H1 (cell line): Measurements from ENCODE around the gene MARS1. TPM values are rescaled to one million over a fixed set of nuclear protein-coding genes. Genes with fewer than 3 reads are reported as not detected.

Experiments
- CTCF ChIA-PET: fragments of 300-600 bp; sonication (Branson Sonifier 250); formaldehyde crosslinking; loops from one replicate; lab custom pipeline; 2021; ENCODE audit not compliant: partially characterized antibody; lab: Charles Lee
- POLR2A ChIA-PET: fragments of 300-600 bp; sonication (Branson Sonifier 250); formaldehyde crosslinking; loops from one replicate; lab custom pipeline; 2021; ENCODE audit warnings: inconsistent platforms; ENCODE audit not compliant: partially characterized antibody; lab: Charles Lee
- DNase-seq, 2 experiments: peaks; one replicate each; pipeline versions ENCODE4 v3.0.0 to v3.0.0-alpha.2; 2010 to 2022; ENCODE audit warnings: low spot score in 2 of 2, low read depth in 1 of 2, mixed read lengths in 1 of 2
- FAIRE-seq: peaks from 2 replicates; lab custom pipeline; 2011; peaks lifted over from hg19 to GRCh38; lab: Jason Lieb, UNC
- H2AFZ ChIP-seq: 2 replicates; pipeline ENCODE4 v1.8.1; 2012; ENCODE audit warnings: low read length, inconsistent platforms
- H2AK5ac ChIP-seq: 2 replicates; pipeline ENCODE4 v1.6.1; 2013; ENCODE audit warnings: low read depth, low read length
- H2BK120ac ChIP-seq: replicated peaks from 2 replicates; pipeline ENCODE3; 2013; ENCODE audit warnings: low read depth, low read length, inconsistent platforms
- H2BK12ac ChIP-seq: 2 replicates; pipeline ENCODE4 v1.6.1; 2013; ENCODE audit warnings: low read depth, low read length
- H2BK15ac ChIP-seq: 2 replicates; pipeline ENCODE4 v1.6.1; 2013; ENCODE audit warnings: low read length
- H2BK20ac ChIP-seq: 2 replicates; pipeline ENCODE4 v1.6.1; 2013; ENCODE audit warnings: low read length
- H2BK5ac ChIP-seq: 2 replicates; pipeline ENCODE4 v1.6.1; 2013; ENCODE audit warnings: low read depth, low read length
- H3K14ac ChIP-seq: 2 replicates; pipeline ENCODE4 v1.6.1; 2013; ENCODE audit warnings: inconsistent platforms; ENCODE audit not compliant: insufficient read length
- H3K18ac ChIP-seq: 2 replicates; pipeline ENCODE4 v1.6.1; 2013; ENCODE audit warnings: low read length; ENCODE audit errors: extremely low read depth
- H3K23ac ChIP-seq: 2 replicates; pipeline ENCODE4 v1.6.1; 2013; ENCODE audit warnings: inconsistent platforms; ENCODE audit not compliant: insufficient read length
- H3K23me2 ChIP-seq: 2 replicates; pipeline ENCODE4 v1.6.1; 2013; ENCODE audit warnings: low read depth, low read length
- H3K27ac ChIP-seq: 2 replicates; pipeline ENCODE4 v1.6.1; 2011; ENCODE audit warnings: low read depth, low read length, inconsistent platforms
- H3K27me3 ChIP-seq, 4 experiments: replicated peaks in 1 of 4; 1 replicate in 1 of 4; 2 replicates in 3 of 4; pipeline versions ENCODE4 v1.6.1 to v1.8.1; 2011 to 2013; ENCODE audit warnings: low read length in 3 of 4, mild to moderate bottlenecking in 3 of 4, inconsistent platforms in 2 of 4, mixed read lengths in 2 of 4, moderate library complexity in 1 of 4; ENCODE audit not compliant: control insufficient read depth in 3 of 4, insufficient read depth in 3 of 4; ENCODE audit errors: extremely low read depth in 1 of 4
- H3K36me3 ChIP-seq, 4 experiments: 2 replicates each; pipeline versions ENCODE4 v1.6.1 to v1.8.1; 2011 to 2013; ENCODE audit warnings: mild to moderate bottlenecking in 4 of 4, low read length in 3 of 4, moderate library complexity in 2 of 4, control low read depth in 1 of 4, inconsistent platforms in 1 of 4; ENCODE audit not compliant: insufficient read depth in 4 of 4, control insufficient read depth in 2 of 4
- H3K4ac ChIP-seq: replicated peaks from 2 replicates; pipeline ENCODE3; 2013; ENCODE audit warnings: low read length, low read depth, mixed read lengths, inconsistent platforms; ENCODE audit not compliant: insufficient read length
- H3K4me1 ChIP-seq, 4 experiments: replicated peaks in 1 of 4; 1 replicate in 1 of 4; 2 replicates in 3 of 4; pipeline versions ENCODE4 v1.6.1 to v1.8.1; 2011 to 2013; ENCODE audit warnings: low read length in 3 of 4, inconsistent platforms in 2 of 4, mixed read lengths in 1 of 4; ENCODE audit not compliant: insufficient read depth in 4 of 4, control insufficient read depth in 3 of 4
- H3K4me2 ChIP-seq, 2 experiments: 2 replicates each; pipeline versions ENCODE4 v1.6.1 to v1.8.1; 2011 to 2013; ENCODE audit warnings: low read depth in 2 of 2, low read length in 2 of 2, control low read depth in 1 of 2, inconsistent platforms in 1 of 2, mild to moderate bottlenecking in 1 of 2; ENCODE audit not compliant: insufficient read depth in 1 of 2
- H3K4me3 ChIP-seq, 4 experiments: fragments of 200-600, 300-600 bp in 1 of 4; sonication (generic), shearing (Covaris generic), sonication (Bioruptor Twin) in 1 of 4; 2 replicates each; pipeline versions ENCODE4 v1.5.1 to v1.8.1; 2011 to 2016; ENCODE audit warnings: low read length in 4 of 4, low read depth in 3 of 4, control low read depth in 2 of 4, inconsistent platforms in 2 of 4, mild to moderate bottlenecking in 2 of 4, mixed read lengths in 1 of 4, moderate library complexity in 1 of 4; ENCODE audit not compliant: insufficient read depth in 2 of 4; ENCODE audit errors: extremely low read depth in 1 of 4
- H3K56ac ChIP-seq: replicated peaks from 2 replicates; pipeline ENCODE3; 2013; ENCODE audit warnings: low read depth, mild to moderate bottlenecking, mixed read lengths, low read length, inconsistent platforms; ENCODE audit not compliant: insufficient read length
- H3K79me1 ChIP-seq: 2 replicates; pipeline ENCODE4 v1.6.1; 2013; ENCODE audit warnings: low read depth, low read length, control low read depth
- H3K79me2 ChIP-seq, 2 experiments: 2 replicates each; pipeline versions ENCODE4 v1.6.1 to v1.8.1; 2012 to 2013; ENCODE audit warnings: low read length in 2 of 2, mild to moderate bottlenecking in 2 of 2, inconsistent platforms in 1 of 2; ENCODE audit not compliant: insufficient read depth in 2 of 2, control insufficient read depth in 1 of 2
- H3K9ac ChIP-seq, 4 experiments: replicated peaks in 1 of 4; 1 replicate in 1 of 4; 2 replicates in 3 of 4; pipeline versions ENCODE4 v1.6.1 to v1.8.1; 2011 to 2013; ENCODE audit warnings: low read depth in 3 of 4, low read length in 3 of 4, control low read depth in 2 of 4, mild to moderate bottlenecking in 2 of 4, moderate library complexity in 2 of 4, inconsistent platforms in 1 of 4; ENCODE audit errors: extremely low read depth in 1 of 4
- H3K9me3 ChIP-seq, 2 experiments: 2 replicates each; pipeline versions ENCODE4 v1.6.1 to v1.8.1; 2012 to 2013; ENCODE audit warnings: mild to moderate bottlenecking in 2 of 2, moderate library complexity in 2 of 2, control low read depth in 1 of 2, inconsistent platforms in 1 of 2, low read depth in 1 of 2, low read length in 1 of 2, mixed read lengths in 1 of 2; ENCODE audit not compliant: insufficient read depth in 2 of 2
- H4K20me1 ChIP-seq, 2 experiments: replicated peaks in 1 of 2; 2 replicates each; pipeline versions ENCODE3 to v1.8.1; 2011 to 2013; ENCODE audit warnings: inconsistent platforms in 2 of 2, low read length in 2 of 2, mild to moderate bottlenecking in 1 of 2; ENCODE audit not compliant: insufficient read depth in 2 of 2, control insufficient read depth in 1 of 2
- H4K5ac ChIP-seq: 2 replicates; pipeline ENCODE4 v1.6.1; 2013; ENCODE audit warnings: low read length, low read depth, mixed read lengths, inconsistent platforms; ENCODE audit not compliant: insufficient read length
- H4K8ac ChIP-seq: 2 replicates; pipeline ENCODE4 v1.8.0; 2013; ENCODE audit warnings: mild to moderate bottlenecking, moderate library complexity, low read length, inconsistent platforms; ENCODE audit not compliant: insufficient read depth; ENCODE audit errors: extremely low read depth
- H4K91ac ChIP-seq: replicated peaks from 2 replicates; pipeline ENCODE3; 2013; ENCODE audit warnings: low read length, mixed read lengths, inconsistent platforms; ENCODE audit not compliant: insufficient read length
- KDM5A ChIP-seq: fragments of 200-600 bp; IDR thresholded peaks from 2 replicates; pipeline ENCODE4 v1.7.1; 2012; ENCODE audit warnings: mild to moderate bottlenecking, low read length, inconsistent platforms, mixed read lengths
- PHF8 ChIP-seq: fragments of 200-600 bp; sonication (generic); conservative IDR thresholded peaks from 2 replicates; pipeline ENCODE4 v1.7.1; 2012; ENCODE audit warnings: low read depth, mild to moderate bottlenecking, inconsistent platforms, low read length, moderate library complexity
- POLR2AphosphoS5 ChIP-seq: IDR thresholded peaks from 2 replicates; pipeline ENCODE4 v1.6.1; 2011; ENCODE audit warnings: low read depth, low read length
- SIRT6 ChIP-seq: IDR thresholded peaks from one replicate; pipeline ENCODE4 v1.7.1; 2012; ENCODE audit warnings: low read length, inconsistent platforms
- WGBS, 2 experiments: shearing (Covaris generic) in 1 of 2; methylation state at CpG; one replicate each; pipeline versions ENCODE4 v1.1.6 to v1.1.7; 2013 to 2015; ENCODE audit warnings: low lambda C conversion rate in 2 of 2, mixed read lengths in 2 of 2, inconsistent platforms in 1 of 2, low coverage in 1 of 2, missing lambda C conversion rate in 1 of 2; ENCODE audit not compliant: insufficient replicate concordance in 2 of 2, insufficient coverage in 1 of 2, insufficient read length in 1 of 2; ENCODE audit errors: extremely low coverage in 1 of 2, missing lambda C conversion rate in 1 of 2; 5-methylcytosine and 5-hydroxymethylcytosine counted together
- polyA plus RNA-seq, 7 experiments: library from polyadenylated mRNA; depleted of rRNA in 3 of 7; stranded (reverse) in 5 of 7; unstranded in 2 of 7; fragments of >200 nt in 5 of 7; fragments of 200-250 nt in 2 of 7; gene quantifications; 1 replicate in 5 of 7; 2 replicates in 1 of 7; 4 replicates in 1 of 7; pipeline versions ENCODE4 v1.2.1 to v1.2.3, GENCODE V29; 2011 to 2013; ENCODE audit warnings: missing spikeins in 2 of 7, mixed read lengths in 2 of 7
- total RNA-seq: library from RNA; stranded (reverse); fragmentation: NEBNext Ultra II Directional; extraction: Animal tissue kit (Norgen Biotek cat#: 25700); gene quantifications from 2 replicates; pipeline ENCODE4 v1.2.1, GENCODE V29; 2021

MARS1 gene
- total and polyA plus RNA-seq, 2 of the 8 experiments (the other 6 are each of a cell fraction or from before 2014, with no cell fraction given): 194 to 407 TPM

DNA sequence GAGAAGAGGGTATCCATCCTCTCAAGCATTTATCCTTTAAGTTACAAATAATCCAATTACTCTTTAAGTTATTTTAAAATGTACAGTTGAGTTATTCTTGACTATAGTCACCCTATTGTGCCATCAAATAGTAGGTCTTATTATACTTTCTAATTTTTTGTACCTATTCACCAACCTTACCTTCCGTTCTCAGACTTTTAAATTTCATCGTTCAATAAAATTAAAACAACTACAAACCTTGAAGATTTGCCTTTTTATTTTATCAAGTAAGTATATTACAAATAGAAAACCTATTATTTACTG, 60.1 kb downstream of the MARS1 start:
- H4K5ac ChIP-seq: no peak overlapping the region
- no peak overlapping the region for H2BK12ac ChIP-seq
- POLR2A ChIA-PET: interaction anchor here (1.1 to 2.0 kb wide), 3 partner anchors 10 to 28 kb away, joined by 3 to 12 read pairs (median 5); partner anchors contain the start of gene DDIT3
- H3K14ac ChIP-seq: no peak overlapping the region
- TF ChIP-seq KDM5A: no peak
- no peak for TF ChIP-seq SIRT6
- no peak for TF ChIP-seq PHF8
- no peak for TF ChIP-seq POLR2AphosphoS5
- no peak overlapping the region; a peak in 1 of 4 replicates for H3K4me2 ChIP-seq
- H2AFZ ChIP-seq: no peak overlapping the region
- no peak overlapping the region for H2BK15ac ChIP-seq
- no peak overlapping the region for H4K8ac ChIP-seq
- H3K79me1 ChIP-seq: peaks cover 8% of the 10 kb centered on the region
- CTCF ChIA-PET: no interaction called here
- no peak overlapping the region for H3K27ac ChIP-seq
- H3K23ac ChIP-seq: no peak overlapping the region
- no peak overlapping the region for H2BK120ac ChIP-seq
- H3K27me3 ChIP-seq: peaks cover 0 to 5% (median 3%) of the 10 kb centered on the region in 4 experiments; a peak in 2 of 7 replicates
- H4K20me1 ChIP-seq: peaks cover 9 to 12% of the 10 kb centered on the region in 2 experiments
- DNase-seq (no peak), FAIRE-seq (no peak)
- no peak overlapping the region for H3K4ac ChIP-seq
- H3K56ac ChIP-seq: no peak overlapping the region
- H3K9me3 ChIP-seq: no peaks in the 10 kb centered on the region
- peaks cover 9 to 29% (median 11%) of the 10 kb centered on the region in 4 experiments; a peak in 6 of 7 replicates for H3K4me1 ChIP-seq
- H3K36me3 ChIP-seq: no peaks in the 10 kb centered on the region
- no peak overlapping the region for H2BK5ac ChIP-seq
- H3K9ac ChIP-seq: no peak overlapping the region
- WGBS, 2 experiments: 88 to 100% methylated on average over 2 of the region's 2 CpGs
- H3K79me2 ChIP-seq: peaks cover 4 to 46% of the 10 kb centered on the region in 2 experiments; a peak in 3 of 4 replicates
- no peak overlapping the region for H3K4me3 ChIP-seq
- no peak overlapping the region for H2AK5ac ChIP-seq
- H3K23me2 ChIP-seq: peaks cover 19% of the 10 kb centered on the region
- no peak overlapping the region for H4K91ac ChIP-seq
- no peak overlapping the region for H2BK20ac ChIP-seq
- H3K18ac ChIP-seq: no peak overlapping the region
